ENCODE data around the gene DCDC2C. TPM values are rescaled to one million over a fixed set of nuclear protein-coding genes. Genes with fewer than 3 reads are reported as not detected.

DCDC2C gene
- total and polyA plus RNA-seq, 2 donors (not counting 1 experiment from before 2014, with no cell fraction given): not detected

DNA sequence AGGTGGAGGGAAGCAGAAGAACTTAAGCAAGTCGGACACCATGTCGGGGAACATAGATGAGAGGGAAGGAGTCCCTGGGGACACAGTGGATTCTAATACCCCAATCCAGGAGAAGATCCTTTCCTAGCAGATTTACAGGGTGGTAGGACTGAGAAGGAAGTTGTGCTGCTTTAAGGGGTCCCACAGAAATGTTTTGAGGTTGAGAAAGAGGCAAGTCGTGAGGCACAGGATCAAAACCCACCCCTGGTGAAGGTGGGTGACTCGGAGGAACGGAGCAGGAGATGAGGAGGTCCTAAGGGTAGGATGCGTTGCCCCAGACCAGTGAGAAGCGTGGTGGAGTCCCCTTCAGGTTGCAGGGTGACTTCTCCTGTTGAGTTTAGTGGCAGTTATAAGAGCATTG is 32.7 kb downstream of the DCDC2C start:
- H3K27ac ChIP-seq (ENCODE audit: insufficient read depth, low read length): no peak overlapping the region
- no peak overlapping the region for H3K9ac ChIP-seq (ENCODE audit: insufficient read depth, low read length)
- no peaks in the 10 kb centered on the region for H3K27me3 ChIP-seq (ENCODE audit: control insufficient read depth, insufficient read depth, low read length)
- no peaks in the 10 kb centered on the region for H4K20me1 ChIP-seq (ENCODE audit: control insufficient read depth, extremely low read depth, insufficient read depth, low read length)
- no peaks in the 10 kb centered on the region for H3K36me3 ChIP-seq (ENCODE audit: control insufficient read depth, insufficient read depth, low read length)
- no peaks in the 10 kb centered on the region for H3K4me1 ChIP-seq (ENCODE audit: control insufficient read depth, extremely low read depth, insufficient read depth, low read length)
- H3K79me2 ChIP-seq (ENCODE audit: control insufficient read depth, insufficient read depth, low read length): no peaks in the 10 kb centered on the region
- H2AFZ ChIP-seq (ENCODE audit: low read length): no peak overlapping the region
- no peak for DNase-seq (ENCODE audit: low read depth in 2 of 2)
- no peaks in the 10 kb centered on the region for H3K9me3 ChIP-seq (ENCODE audit: control insufficient read depth, insufficient read depth, low read depth, low read length)
- H3K4me3 ChIP-seq (replicated peaks in 1 of 4; ENCODE audit: control extremely low read depth in 1 of 4, insufficient read depth in 1 of 4, low read depth in 3 of 4, low read length in 4 of 4): no peak overlapping the region
- no peak overlapping the region for H3K4me2 ChIP-seq (ENCODE audit: extremely low read depth, insufficient read depth, low read length)
- TF ChIP-seq, protein P1, sequence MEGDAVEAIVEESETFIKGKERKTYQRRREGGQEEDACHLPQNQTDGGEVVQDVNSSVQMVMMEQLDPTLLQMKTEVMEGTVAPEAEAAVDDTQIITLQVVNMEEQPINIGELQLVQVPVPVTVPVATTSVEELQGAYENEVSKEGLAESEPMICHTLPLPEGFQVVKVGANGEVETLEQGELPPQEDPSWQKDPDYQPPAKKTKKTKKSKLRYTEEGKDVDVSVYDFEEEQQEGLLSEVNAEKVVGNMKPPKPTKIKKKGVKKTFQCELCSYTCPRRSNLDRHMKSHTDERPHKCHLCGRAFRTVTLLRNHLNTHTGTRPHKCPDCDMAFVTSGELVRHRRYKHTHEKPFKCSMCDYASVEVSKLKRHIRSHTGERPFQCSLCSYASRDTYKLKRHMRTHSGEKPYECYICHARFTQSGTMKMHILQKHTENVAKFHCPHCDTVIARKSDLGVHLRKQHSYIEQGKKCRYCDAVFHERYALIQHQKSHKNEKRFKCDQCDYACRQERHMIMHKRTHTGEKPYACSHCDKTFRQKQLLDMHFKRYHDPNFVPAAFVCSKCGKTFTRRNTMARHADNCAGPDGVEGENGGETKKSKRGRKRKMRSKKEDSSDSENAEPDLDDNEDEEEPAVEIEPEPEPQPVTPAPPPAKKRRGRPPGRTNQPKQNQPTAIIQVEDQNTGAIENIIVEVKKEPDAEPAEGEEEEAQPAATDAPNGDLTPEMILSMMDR (conservative IDR thresholded peaks at IDR 0.05 in 1 of 2, IDR thresholded peaks at IDR 0.05 in 1 of 2; ENCODE audit: low read depth in 1 of 2, low read length in 2 of 2): no peak
- TF ChIP-seq EZH2 (IDR thresholded peaks at IDR 0.05; ENCODE audit: low read length, missing control alignments): no peak

DNA sequence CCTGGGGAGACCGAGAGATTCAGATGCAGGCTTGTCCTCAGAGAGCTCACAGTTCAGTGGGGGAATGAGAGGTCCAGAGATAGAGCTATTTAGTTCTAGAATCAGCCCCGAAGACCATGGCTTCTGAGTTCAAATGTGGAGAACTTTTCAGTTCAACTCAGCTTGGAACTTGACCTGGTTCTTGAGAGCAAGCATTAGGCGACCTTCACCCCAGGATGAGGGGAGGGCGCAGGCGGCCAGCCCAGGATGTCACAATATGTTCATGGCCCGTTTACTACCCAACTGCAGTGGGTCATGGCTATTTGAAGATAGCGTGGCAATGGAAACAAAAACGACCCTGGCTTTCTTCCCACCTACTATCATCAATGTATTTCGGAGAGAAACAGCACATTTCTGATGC is 33.8 kb downstream of the DCDC2C start:
- H3K27ac ChIP-seq (ENCODE audit: insufficient read depth, low read length): no peak overlapping the region

GRCh38 chr2:3738454-3738853 is 35.1 kb downstream of the DCDC2C start:
- H3K27me3 ChIP-seq (ENCODE audit: control insufficient read depth, insufficient read depth, low read length): no peaks in the 10 kb centered on the region
- H3K4me1 ChIP-seq (ENCODE audit: control insufficient read depth, extremely low read depth, insufficient read depth, low read length): no peaks in the 10 kb centered on the region
- no peak overlapping the region for H3K4me3 ChIP-seq (replicated peaks in 1 of 4; ENCODE audit: control extremely low read depth in 1 of 4, insufficient read depth in 1 of 4, low read depth in 3 of 4, low read length in 4 of 4)
- no peak overlapping the region for H3K9ac ChIP-seq (ENCODE audit: insufficient read depth, low read length)
- no peak overlapping the region for H3K27ac ChIP-seq (ENCODE audit: insufficient read depth, low read length)
- TF ChIP-seq EZH2 (IDR thresholded peaks at IDR 0.05; ENCODE audit: low read length, missing control alignments): no peak
- TF ChIP-seq, protein P1 (conservative IDR thresholded peaks at IDR 0.05 in 1 of 2, IDR thresholded peaks at IDR 0.05 in 1 of 2; ENCODE audit: low read depth in 1 of 2, low read length in 2 of 2): peak in 1 of 2 donors; percentile 33
- H3K4me2 ChIP-seq (ENCODE audit: extremely low read depth, insufficient read depth, low read length): no peak overlapping the region
- H3K36me3 ChIP-seq (ENCODE audit: control insufficient read depth, insufficient read depth, low read length): no peaks in the 10 kb centered on the region
- no peaks in the 10 kb centered on the region for H3K79me2 ChIP-seq (ENCODE audit: control insufficient read depth, insufficient read depth, low read length)
- no peak overlapping the region for H2AFZ ChIP-seq (ENCODE audit: low read length)
- peak in 1 of 2 donors; percentile 23 for DNase-seq (ENCODE audit: low read depth in 2 of 2)
- no peaks in the 10 kb centered on the region for H4K20me1 ChIP-seq (ENCODE audit: control insufficient read depth, extremely low read depth, insufficient read depth, low read length)
- no peaks in the 10 kb centered on the region for H3K9me3 ChIP-seq (ENCODE audit: control insufficient read depth, insufficient read depth, low read depth, low read length)

More for the DNA sequence above, 33.8 kb downstream of the DCDC2C start:
- no peak overlapping the region for H3K4me2 ChIP-seq (ENCODE audit: extremely low read depth, insufficient read depth, low read length)
- H3K36me3 ChIP-seq (ENCODE audit: control insufficient read depth, insufficient read depth, low read length): no peaks in the 10 kb centered on the region
- H2AFZ ChIP-seq (ENCODE audit: low read length): no peak overlapping the region
- no peaks in the 10 kb centered on the region for H4K20me1 ChIP-seq (ENCODE audit: control insufficient read depth, extremely low read depth, insufficient read depth, low read length)
- H3K4me1 ChIP-seq (ENCODE audit: control insufficient read depth, extremely low read depth, insufficient read depth, low read length): no peaks in the 10 kb centered on the region
- H3K79me2 ChIP-seq (ENCODE audit: control insufficient read depth, insufficient read depth, low read length): no peaks in the 10 kb centered on the region
- H3K4me3 ChIP-seq (replicated peaks in 1 of 4; ENCODE audit: control extremely low read depth in 1 of 4, insufficient read depth in 1 of 4, low read depth in 3 of 4, low read length in 4 of 4): no peak overlapping the region
- H3K9me3 ChIP-seq (ENCODE audit: control insufficient read depth, insufficient read depth, low read depth, low read length): no peaks in the 10 kb centered on the region
- no peak overlapping the region for H3K9ac ChIP-seq (ENCODE audit: insufficient read depth, low read length)
- no peaks in the 10 kb centered on the region for H3K27me3 ChIP-seq (ENCODE audit: control insufficient read depth, insufficient read depth, low read length)
- DNase-seq (ENCODE audit: low read depth in 2 of 2): no peak
- TF ChIP-seq EZH2 (IDR thresholded peaks at IDR 0.05; ENCODE audit: low read length, missing control alignments): no peak
- TF ChIP-seq, protein P1 (conservative IDR thresholded peaks at IDR 0.05 in 1 of 2, IDR thresholded peaks at IDR 0.05 in 1 of 2; ENCODE audit: low read depth in 1 of 2, low read length in 2 of 2): no peak

Measured in fibroblast of lung (primary cell).